RWPE2 (cell line): Measurements from ENCODE around the gene SART3.

Source experiments
- ATAC-seq: fragments of 200-7000 bp; cut with Tn5 transposase; 3 replicates; pipeline ENCODE4 v1.9.1; 2021; ENCODE audit warnings: low read depth
- DNase-seq: peaks from one replicate; pipeline ENCODE4 v3.0.0-alpha.2; 2020; ENCODE audit warnings: low spot score
- H3K27ac ChIP-seq: fragments of 450-650 bp; 2 replicates; pipeline ENCODE4 v1.5.1; 2017; ENCODE audit warnings: mild to moderate bottlenecking; ENCODE audit not compliant: poor library complexity, severe bottlenecking
- H3K27me3 ChIP-seq: fragments of 250-450 bp; sonication (Bioruptor Pico); 2 replicates; pipeline ENCODE4 v1.5.1; 2021; ENCODE audit warnings: mild to moderate bottlenecking, moderate library complexity; ENCODE audit not compliant: insufficient read depth, poor library complexity, severe bottlenecking
- H3K36me3 ChIP-seq: fragments of 250-450 bp; sonication (Bioruptor Pico); 2 replicates; pipeline ENCODE4 v1.5.1; 2020; ENCODE audit warnings: low read depth, mild to moderate bottlenecking, moderate library complexity
- H3K4me1 ChIP-seq: fragments of 250-450 bp; sonication (Bioruptor Pico); 2 replicates; pipeline ENCODE4 v1.5.1; 2021; ENCODE audit warnings: mild to moderate bottlenecking, moderate library complexity; ENCODE audit not compliant: insufficient read depth, poor library complexity, severe bottlenecking
- H3K4me3 ChIP-seq: fragments of 250-450 bp; sonication (Bioruptor Pico); 2 replicates; pipeline ENCODE4 v1.5.1; 2021; ENCODE audit warnings: mild to moderate bottlenecking, moderate library complexity; ENCODE audit not compliant: severe bottlenecking
- H3K9me3 ChIP-seq: fragments of 250-450 bp; sonication (Bioruptor Pico); 2 replicates; pipeline ENCODE4 v1.5.1; 2021; ENCODE audit warnings: mild to moderate bottlenecking, moderate library complexity; ENCODE audit not compliant: severe bottlenecking
- CTCF ChIP-seq: fragments of 450-650 bp; IDR thresholded peaks from one replicate; pipeline ENCODE4 v1.5.1; 2017; ENCODE audit warnings: mild to moderate bottlenecking, moderate library complexity; ENCODE audit not compliant: poor library complexity, severe bottlenecking

SART3 gene

GRCh38 chr12:108565976-108566375 is 5.0 kb upstream of the SART3 start:
- Histone ChIP-seq H3K36me3 (peaks cover 58% of the 10 kb centered on the region), H3K4me3 (no peak overlapping the region)
- peak; percentile 88 for DNase-seq

GRCh38 chr12:108565146-108565545 is 4.2 kb upstream of the SART3 start:
- Histone ChIP-seq H3K27me3 (no peaks in the 10 kb centered on the region), H3K9me3 (no peaks in the 10 kb centered on the region), H3K27ac (peak overlapping the region; percentile 39), H3K4me3 (no peak overlapping the region), H3K4me1 (peaks cover 6% of the 10 kb centered on the region), H3K36me3 (peaks cover 58% of the 10 kb centered on the region)
- TF ChIP-seq CTCF: no peak
- DNase-seq: no peak
- ATAC-seq: no peak

More at GRCh38 chr12:108565976-108566375, 5.0 kb upstream of the SART3 start:
- H3K27me3 ChIP-seq: no peaks in the 10 kb centered on the region
- ATAC-seq: peak; percentile 53
- TF ChIP-seq CTCF: no peak
- H3K27ac ChIP-seq: peak overlapping the region; percentile 39
- no peaks in the 10 kb centered on the region for H3K9me3 ChIP-seq
- peaks cover 6% of the 10 kb centered on the region for H3K4me1 ChIP-seq

GRCh38 chr12:108564724-108565123 is 3.8 kb upstream of the SART3 start:
- H3K9me3 ChIP-seq: no peaks in the 10 kb centered on the region
- H3K4me1 ChIP-seq: peaks cover 6% of the 10 kb centered on the region
- H3K4me3 ChIP-seq: no peak overlapping the region
- no peak overlapping the region for H3K27ac ChIP-seq
- H3K27me3 ChIP-seq: no peaks in the 10 kb centered on the region
- DNase-seq (no peak), ATAC-seq (no peak)
- TF ChIP-seq CTCF: no peak
- peaks cover 58% of the 10 kb centered on the region for H3K36me3 ChIP-seq

GRCh38 chr12:108563804-108564151 is 2.8 kb upstream of the SART3 start:
- Histone ChIP-seq H3K27ac (peak overlapping the region; percentile 76), H3K27me3 (no peaks in the 10 kb centered on the region), H3K4me3 (peak overlapping the region; percentile 78), H3K9me3 (no peaks in the 10 kb centered on the region), H3K4me1 (peaks cover 6% of the 10 kb centered on the region), H3K36me3 (peaks cover 53% of the 10 kb centered on the region)
- ATAC-seq: no peak
- no peak for DNase-seq
- peak; percentile 70 for TF ChIP-seq CTCF

- Histone ChIP-seq H3K4me3 (peak overlapping the region; percentile 78), H3K9me3 (no peaks in the 10 kb centered on the region), H3K27me3 (no peaks in the 10 kb centered on the region), H3K27ac (peak overlapping the region; percentile 76), H3K4me1 (peaks cover 6% of the 10 kb centered on the region), H3K36me3 (peaks cover 51% of the 10 kb centered on the region)
- peak; percentile 93 for TF ChIP-seq CTCF
- peak; percentile 85 for DNase-seq
- ATAC-seq: peak; percentile 64
These were observed 2.3 kb upstream of the SART3 start for GRCh38 chr12:108563136-108563803.
